Body of pancreas (tissue), 4 donors: ENCODE results near the gene ERMAP.

Source experiments
- CTCF ChIP-seq, 7 experiments: fragments of 450-650 bp in 4 of 7; fragments of 200-600 bp in 3 of 7; sonication (generic) in 3 of 7; IDR thresholded peaks; one replicate each; pipeline ENCODE4 v1.5.1; 2016 to 2019; ENCODE audit warnings: antibody characterized with exemption in 7 of 7
- POLR2A ChIP-seq, 3 donors: fragments of 450-650 bp; IDR thresholded peaks; one replicate each; pipeline ENCODE4 v1.6.1; 2016; ENCODE audit warnings: antibody characterized with exemption in 3 of 3, mild to moderate bottlenecking in 2 of 3

- TF ChIP-seq CTCF (IDR thresholded peaks at IDR 0.05) (no peak), POLR2A (IDR thresholded peaks at IDR 0.05) (no peak)
These were observed 43.5 kb upstream of the ERMAP start for GRCh38 chr1:42773420-42773819.
